Caco-2 (cell line): Measurements from ENCODE around the gene DVL1. TPM values are rescaled to one million over a fixed set of nuclear protein-coding genes. Genes with fewer than 3 reads are reported as not detected.

Experiments
- BruUV-seq: library from RNA; stranded (reverse); fragments of 400-500 nt; replicated peaks from 2 replicates; lab custom pipeline; 2021; lab: Mats Ljungman, UMichigan
- CTCF ChIA-PET: fragments of 300-600 bp; sonication (Branson Sonifier 250); formaldehyde crosslinking; loops from one replicate; lab custom pipeline; 2022; ENCODE audit warnings: antibody characterized with exemption; lab: Charles Lee
- POLR2A ChIA-PET: fragments of 300-600 bp; sonication (Branson Sonifier 250); formaldehyde crosslinking; loops from one replicate; lab custom pipeline; 2022; ENCODE audit warnings: antibody characterized with exemption; lab: Charles Lee
- DNase-seq, 2 experiments: peaks; one replicate each; pipeline versions ENCODE4 v3.0.0 to v3.0.0-alpha.2; 2020 to 2022
- H3K27me3 ChIP-seq: replicated peaks from 2 replicates; pipeline ENCODE4 v1.6.0; 2011; ENCODE audit warnings: low read length; ENCODE audit not compliant: control insufficient read depth, insufficient read depth
- H3K36me3 ChIP-seq: 2 replicates; pipeline ENCODE4 v1.5.1; 2011; ENCODE audit warnings: low read length; ENCODE audit not compliant: control insufficient read depth, insufficient read depth
- H3K4me1 ChIP-seq: fragments of 250-450 bp; sonication (Bioruptor Pico); 2 replicates; pipeline ENCODE4 v1.5.1; 2020; ENCODE audit warnings: mild to moderate bottlenecking
- H3K4me3 ChIP-seq: 2 replicates; pipeline ENCODE4 v1.5.1; 2011; ENCODE audit warnings: low read depth, mild to moderate bottlenecking, control low read depth, low read length
- H3K9me3 ChIP-seq: fragments of 250-450 bp; sonication (Bioruptor Pico); 2 replicates; pipeline ENCODE4 v1.5.1; 2020; ENCODE audit warnings: mild to moderate bottlenecking, moderate library complexity
- H3K27ac Mint-ChIP-seq: one replicate; pipeline ENCODE4 v1.8.0; 2022; ENCODE audit warnings: mixed read lengths; ENCODE audit not compliant: unreplicated experiment
- H3K27me3 Mint-ChIP-seq: one replicate; pipeline ENCODE4 v1.8.0; 2022; ENCODE audit warnings: mixed read lengths; ENCODE audit not compliant: insufficient read depth, unreplicated experiment
- H3K36me3 Mint-ChIP-seq: one replicate; pipeline ENCODE4 v1.8.0; 2022; ENCODE audit warnings: mild to moderate bottlenecking, mixed read lengths; ENCODE audit not compliant: insufficient read depth, unreplicated experiment
- H3K4me1 Mint-ChIP-seq: one replicate; pipeline ENCODE4 v1.8.0; 2022; ENCODE audit warnings: low read depth, mixed read lengths; ENCODE audit not compliant: unreplicated experiment
- H3K4me3 Mint-ChIP-seq: one replicate; pipeline ENCODE4 v1.8.0; 2022; ENCODE audit warnings: mild to moderate bottlenecking, moderate library complexity, mixed read lengths; ENCODE audit not compliant: unreplicated experiment
- H3K9me3 Mint-ChIP-seq: one replicate; pipeline ENCODE4 v1.8.0; 2022; ENCODE audit warnings: mixed read lengths; ENCODE audit not compliant: unreplicated experiment
- CTCF ChIP-seq, 2 experiments: fragments of 200-600 bp in 1 of 2; IDR thresholded peaks; 1 replicate in 1 of 2; 2 replicates in 1 of 2; pipeline versions ENCODE4 v1.5.1 to v1.8.0; 2011 to 2022; ENCODE audit warnings: antibody characterized with exemption in 1 of 2, control low read depth in 1 of 2, inconsistent platforms in 1 of 2, low read depth in 1 of 2, low read length in 1 of 2, mild to moderate bottlenecking in 1 of 2, moderate library complexity in 1 of 2; ENCODE audit not compliant: insufficient read depth in 1 of 2, severe bottlenecking in 1 of 2, unreplicated experiment in 1 of 2
- intact Hi-C: fragments of 100-400 bp; cut with micrococcal nuclease; formaldehyde crosslinking; loops from one replicate; pipeline ENCODE4 v1.10.0; 2022; ENCODE audit not compliant: unreplicated experiment
- total RNA-seq: library from RNA; stranded (reverse); gene quantifications from 2 replicates; pipeline ENCODE4 v1.2.3, GENCODE V29; 2022

DVL1 gene
- total RNA-seq, 1 experiment from 2014 or later = 40.6 TPM

GRCh38 chr1:1300352-1300739 lies 48.9 kb downstream of the DVL1 start:
- Mint-ChIP-seq H3K27ac (no peak overlapping the region), H3K4me3 (no peak overlapping the region), H3K27me3 (no peaks in the 10 kb centered on the region), H3K9me3 (no peaks in the 10 kb centered on the region), H3K36me3 (peaks cover 12% of the 10 kb centered on the region), H3K4me1 (no peaks in the 10 kb centered on the region)
- Histone ChIP-seq H3K27me3 (no peaks in the 10 kb centered on the region), H3K4me3 (no peak overlapping the region), H3K36me3 (no peaks in the 10 kb centered on the region), H3K4me1 (peaks cover 11% of the 10 kb centered on the region), H3K9me3 (no peaks in the 10 kb centered on the region)
- intact Hi-C loops = no loop called here
- no peak for TF ChIP-seq CTCF (IDR thresholded peaks at IDR 0.05; ENCODE audit: insufficient read depth in 1 of 2, low read depth in 1 of 2, low read length in 1 of 2, severe bottlenecking in 1 of 2, unreplicated experiment in 1 of 2)
- POLR2A ChIA-PET = no interaction called here
- BruUV-seq = no TSS peak
- CTCF ChIA-PET = interaction anchor here (0.5 kb wide), 1 partner anchor 27 kb away, joined by 5 read pairs; the partner anchor contains the start of gene UBE2J2
- DNase-seq = no peak

- H3K36me3 Mint-ChIP-seq = peaks cover 12% of the 10 kb centered on the region
- Histone ChIP-seq H3K4me1 (peaks cover 6% of the 10 kb centered on the region), H3K9me3 (no peaks in the 10 kb centered on the region), H3K27me3 (no peaks in the 10 kb centered on the region), H3K4me3 (no peak overlapping the region), H3K36me3 (no peaks in the 10 kb centered on the region)
- peak in 1 of 2 experiments; percentile 46 for DNase-seq
- no peak overlapping the region for H3K27ac Mint-ChIP-seq
- H3K27me3 Mint-ChIP-seq = no peaks in the 10 kb centered on the region
- intact Hi-C loops = no loop called here
- no peaks in the 10 kb centered on the region for H3K9me3 Mint-ChIP-seq
- no TSS peak for BruUV-seq
- H3K4me3 Mint-ChIP-seq = no peak overlapping the region
- H3K4me1 Mint-ChIP-seq = no peaks in the 10 kb centered on the region
- ChIA-PET POLR2A (no interaction called here), CTCF (interaction anchor here (0.5 kb wide), 1 partner anchor 26 kb away, joined by 5 read pairs; the partner anchor contains the start of gene UBE2J2)
- TF ChIP-seq CTCF (IDR thresholded peaks at IDR 0.05; ENCODE audit: insufficient read depth in 1 of 2, low read depth in 1 of 2, low read length in 1 of 2, severe bottlenecking in 1 of 2, unreplicated experiment in 1 of 2) = peak; percentile 30 to 50
These were observed 49.4 kb downstream of the DVL1 start for GRCh38 chr1:1299686-1300351.

- POLR2A ChIA-PET = no interaction called here
- H3K4me1 ChIP-seq = no peaks in the 10 kb centered on the region
- H3K4me1 Mint-ChIP-seq = no peaks in the 10 kb centered on the region
- H3K9me3 ChIP-seq = no peaks in the 10 kb centered on the region
- H3K36me3 Mint-ChIP-seq = peaks cover 12% of the 10 kb centered on the region
- H3K4me3 ChIP-seq = no peak overlapping the region
- no peaks in the 10 kb centered on the region for H3K9me3 Mint-ChIP-seq
- DNase-seq = peak in 1 of 2 experiments; percentile 43
- H3K27ac Mint-ChIP-seq = no peak overlapping the region
- intact Hi-C loops = no loop called here
- H3K36me3 ChIP-seq = no peaks in the 10 kb centered on the region
- no peak for TF ChIP-seq CTCF (IDR thresholded peaks at IDR 0.05; ENCODE audit: insufficient read depth in 1 of 2, low read depth in 1 of 2, low read length in 1 of 2, severe bottlenecking in 1 of 2, unreplicated experiment in 1 of 2)
- BruUV-seq = no TSS peak
- CTCF ChIA-PET = no interaction called here
- H3K27me3 Mint-ChIP-seq = no peaks in the 10 kb centered on the region
- H3K4me3 Mint-ChIP-seq = no peak overlapping the region
- no peaks in the 10 kb centered on the region for H3K27me3 ChIP-seq
These were observed 50.1 kb downstream of the DVL1 start for GRCh38 chr1:1298861-1299685.
